Neural cell (in vitro differentiated cells): ENCODE results near the gene LAYN. TPM values are rescaled to one million over a fixed set of nuclear protein-coding genes. Genes with fewer than 3 reads are reported as not detected.
A peak's percentile ranks its signal among the peaks of the same experiment; 100 is the strongest.

Experiments
- H2AFZ ChIP-seq: fragments of 200-600, 300-800 bp; sonication (generic), shearing (Covaris generic); 2 replicates; pipeline ENCODE4 v1.6.0; 2014; ENCODE audit warnings: low read depth, mild to moderate bottlenecking, antibody characterized with exemption, low read length, moderate library complexity
- H3F3A ChIP-seq: fragments of 200-600 bp; shearing (Covaris generic); 2 replicates; pipeline ENCODE4 v1.6.1; 2016; ENCODE audit warnings: mild to moderate bottlenecking, moderate library complexity, mixed read lengths, antibody characterized with exemption, low read length; ENCODE audit not compliant: insufficient read depth, poor library complexity, severe bottlenecking
- H3K27ac ChIP-seq: fragments of 200-600, 300-800 bp; sonication (generic), shearing (Covaris generic); 2 replicates; pipeline ENCODE4 v1.5.1; 2014; ENCODE audit warnings: mild to moderate bottlenecking, low read length, moderate library complexity
- H3K27me3 ChIP-seq: fragments of 300-800, 200-600 bp; sonication (generic), shearing (Covaris generic); 2 replicates; pipeline ENCODE4 v1.6.0; 2014; ENCODE audit warnings: mild to moderate bottlenecking, low read depth, low read length, moderate library complexity; ENCODE audit not compliant: insufficient read depth
- H3K36me3 ChIP-seq: fragments of 300-800, 200-600 bp; sonication (generic), shearing (Covaris generic); 2 replicates; pipeline ENCODE4 v1.5.1; 2014; ENCODE audit warnings: mild to moderate bottlenecking, antibody characterized with exemption, low read length, moderate library complexity; ENCODE audit not compliant: insufficient read depth
- H3K4me2 ChIP-seq: fragments of 300-800, 200-600 bp; sonication (generic), shearing (Covaris generic); 2 replicates; pipeline ENCODE4 v1.6.0; 2014; ENCODE audit warnings: mild to moderate bottlenecking, low read length
- H3K4me3 ChIP-seq: fragments of 300-800, 200-600 bp; sonication (generic), shearing (Covaris generic); 2 replicates; pipeline ENCODE4 v1.5.1; 2014; ENCODE audit warnings: mild to moderate bottlenecking, low read length, moderate library complexity
- H3K79me2 ChIP-seq: fragments of 200-600 bp; shearing (Covaris generic); replicated peaks from 2 replicates; pipeline ENCODE4 v1.6.0; 2014; ENCODE audit warnings: mild to moderate bottlenecking, low read length, moderate library complexity; ENCODE audit not compliant: insufficient read depth
- H3K9ac ChIP-seq: fragments of 300-800, 200-600 bp; sonication (generic), shearing (Covaris generic); 2 replicates; pipeline ENCODE4 v1.6.1; 2016; ENCODE audit warnings: mild to moderate bottlenecking, low read length, mixed read lengths
- H3K9me2 ChIP-seq: fragments of 200-600 bp; shearing (Covaris generic); 2 replicates; pipeline ENCODE4 v1.6.1; 2016; ENCODE audit warnings: mild to moderate bottlenecking, low read length, mixed read lengths; ENCODE audit not compliant: insufficient read depth
- H3K9me3 ChIP-seq: fragments of 200-600, 300-800 bp; sonication (generic), shearing (Covaris generic); 2 replicates; pipeline ENCODE4 v1.6.1; 2016; ENCODE audit warnings: mild to moderate bottlenecking, mixed run types, low read length, moderate library complexity, mixed read lengths
- H4K20me1 ChIP-seq: fragments of 200-600 bp; shearing (Covaris generic); 2 replicates; pipeline ENCODE4 v1.6.1; 2016; ENCODE audit warnings: mild to moderate bottlenecking, mixed run types; ENCODE audit not compliant: insufficient read depth
- CTCF ChIP-seq: fragments of 450-650 bp; IDR thresholded peaks from 2 replicates; pipeline ENCODE4 v1.5.1; 2014; ENCODE audit warnings: antibody characterized with exemption, mild to moderate bottlenecking, moderate library complexity; ENCODE audit not compliant: poor library complexity, severe bottlenecking
- EP300 ChIP-seq: fragments of 450-650 bp; conservative IDR thresholded peaks from 2 replicates; pipeline ENCODE4 v1.6.1; 2014; ENCODE audit warnings: antibody characterized with exemption, mild to moderate bottlenecking, moderate library complexity; ENCODE audit not compliant: poor library complexity, severe bottlenecking
- EZH2 ChIP-seq: fragments of 200-600, 300-800 bp; shearing (Covaris generic), sonication (generic); IDR thresholded peaks from 2 replicates; pipeline ENCODE4 v1.6.1; 2014; ENCODE audit warnings: antibody characterized with exemption, low read length, borderline replicate concordance, mild to moderate bottlenecking; ENCODE audit not compliant: insufficient read depth, poor library complexity, severe bottlenecking
- MXI1 ChIP-seq: fragments of 450-650 bp; conservative IDR thresholded peaks from 2 replicates; pipeline ENCODE4 v1.6.1; 2014; ENCODE audit warnings: antibody characterized with exemption, mild to moderate bottlenecking; ENCODE audit not compliant: poor library complexity, severe bottlenecking
- POLR2AphosphoS5 ChIP-seq: IDR thresholded peaks from 2 replicates; pipeline ENCODE4 v1.6.1; 2012
- RAD21 ChIP-seq: fragments of 450-650 bp; conservative IDR thresholded peaks from 2 replicates; pipeline ENCODE4 v1.6.1; 2014; ENCODE audit warnings: antibody characterized with exemption, mild to moderate bottlenecking, moderate library complexity
- SMC3 ChIP-seq: fragments of 450-650 bp; conservative IDR thresholded peaks from 2 replicates; pipeline ENCODE4 v1.6.1; 2014; ENCODE audit warnings: antibody characterized with exemption, mild to moderate bottlenecking, moderate library complexity; ENCODE audit not compliant: poor library complexity
- TAF1 ChIP-seq: IDR thresholded peaks from 2 replicates; pipeline ENCODE4 v1.6.1; 2012; ENCODE audit warnings: low read depth
- polyA plus RNA-seq: library from polyadenylated mRNA; depleted of rRNA; stranded (reverse); fragments of >200 nt; gene quantifications from 2 replicates; pipeline ENCODE4 v1.2.3, GENCODE V29; 2014
- TF ChIP-seq, protein P1 (sequence below): IDR thresholded peaks from 2 replicates; pipeline ENCODE4 v1.6.1; 2012; ENCODE audit warnings: borderline replicate concordance

Gene LAYN
- polyA plus RNA-seq, 1 donor from 2014 or later, result not detected

GRCh38 chr11:111585371-111585770 is 44.9 kb downstream of the LAYN start:
- no peaks in the 10 kb centered on the region for H3K9me3 ChIP-seq
- H3K27me3 ChIP-seq, result no peaks in the 10 kb centered on the region
- TF ChIP-seq RAD21 (no peak), SMC3 (no peak), MXI1 (no peak), EZH2 (no peak), TAF1 (no peak), EP300 (no peak), CTCF (no peak), POLR2AphosphoS5 (no peak)
- TF ChIP-seq, protein P1, sequence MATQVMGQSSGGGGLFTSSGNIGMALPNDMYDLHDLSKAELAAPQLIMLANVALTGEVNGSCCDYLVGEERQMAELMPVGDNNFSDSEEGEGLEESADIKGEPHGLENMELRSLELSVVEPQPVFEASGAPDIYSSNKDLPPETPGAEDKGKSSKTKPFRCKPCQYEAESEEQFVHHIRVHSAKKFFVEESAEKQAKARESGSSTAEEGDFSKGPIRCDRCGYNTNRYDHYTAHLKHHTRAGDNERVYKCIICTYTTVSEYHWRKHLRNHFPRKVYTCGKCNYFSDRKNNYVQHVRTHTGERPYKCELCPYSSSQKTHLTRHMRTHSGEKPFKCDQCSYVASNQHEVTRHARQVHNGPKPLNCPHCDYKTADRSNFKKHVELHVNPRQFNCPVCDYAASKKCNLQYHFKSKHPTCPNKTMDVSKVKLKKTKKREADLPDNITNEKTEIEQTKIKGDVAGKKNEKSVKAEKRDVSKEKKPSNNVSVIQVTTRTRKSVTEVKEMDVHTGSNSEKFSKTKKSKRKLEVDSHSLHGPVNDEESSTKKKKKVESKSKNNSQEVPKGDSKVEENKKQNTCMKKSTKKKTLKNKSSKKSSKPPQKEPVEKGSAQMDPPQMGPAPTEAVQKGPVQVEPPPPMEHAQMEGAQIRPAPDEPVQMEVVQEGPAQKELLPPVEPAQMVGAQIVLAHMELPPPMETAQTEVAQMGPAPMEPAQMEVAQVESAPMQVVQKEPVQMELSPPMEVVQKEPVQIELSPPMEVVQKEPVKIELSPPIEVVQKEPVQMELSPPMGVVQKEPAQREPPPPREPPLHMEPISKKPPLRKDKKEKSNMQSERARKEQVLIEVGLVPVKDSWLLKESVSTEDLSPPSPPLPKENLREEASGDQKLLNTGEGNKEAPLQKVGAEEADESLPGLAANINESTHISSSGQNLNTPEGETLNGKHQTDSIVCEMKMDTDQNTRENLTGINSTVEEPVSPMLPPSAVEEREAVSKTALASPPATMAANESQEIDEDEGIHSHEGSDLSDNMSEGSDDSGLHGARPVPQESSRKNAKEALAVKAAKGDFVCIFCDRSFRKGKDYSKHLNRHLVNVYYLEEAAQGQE, result no peak
- H3K79me2 ChIP-seq, result no peaks in the 10 kb centered on the region
- no peak overlapping the region for H3K27ac ChIP-seq
- no peaks in the 10 kb centered on the region for H3K9me2 ChIP-seq
- H4K20me1 ChIP-seq, result no peaks in the 10 kb centered on the region
- no peak overlapping the region for H3K4me2 ChIP-seq
- no peak overlapping the region for H2AFZ ChIP-seq
- no peak overlapping the region for H3K9ac ChIP-seq
- no peaks in the 10 kb centered on the region for H3K36me3 ChIP-seq
- H3F3A ChIP-seq, result no peaks in the 10 kb centered on the region
- H3K4me3 ChIP-seq, result no peak overlapping the region

- Histone ChIP-seq H3K4me3 (no peak overlapping the region), H4K20me1 (no peaks in the 10 kb centered on the region), H3K27me3 (no peaks in the 10 kb centered on the region), H3K9me2 (no peaks in the 10 kb centered on the region), H3K4me2 (no peak overlapping the region), H3K36me3 (no peaks in the 10 kb centered on the region), H3F3A (no peaks in the 10 kb centered on the region), H2AFZ (no peak overlapping the region), H3K79me2 (no peaks in the 10 kb centered on the region), H3K27ac (no peak overlapping the region), H3K9ac (no peak overlapping the region), H3K9me3 (no peaks in the 10 kb centered on the region)
- TF ChIP-seq, protein P1, result no peak
- TF ChIP-seq EZH2 (no peak), MXI1 (no peak), RAD21 (peak; percentile 59), CTCF (peak; percentile 61), POLR2AphosphoS5 (no peak), EP300 (no peak), SMC3 (peak; percentile 51), TAF1 (no peak)
Measured at GRCh38 chr11:111586388-111586831, 45.9 kb downstream of the LAYN start.
